Activated T-helper 9 cell treated with anti-CD3 and anti-CD28 coated beads, Interleukin-2, amount 50 U/mL, for 16 hours (primary cell): ENCODE results near the gene SS18.

Experiments
- DNase-seq: peaks from one replicate; pipeline ENCODE4 v3.0.0-alpha.2; 2020; ENCODE audit warnings: low read depth

Gene SS18

DNA sequence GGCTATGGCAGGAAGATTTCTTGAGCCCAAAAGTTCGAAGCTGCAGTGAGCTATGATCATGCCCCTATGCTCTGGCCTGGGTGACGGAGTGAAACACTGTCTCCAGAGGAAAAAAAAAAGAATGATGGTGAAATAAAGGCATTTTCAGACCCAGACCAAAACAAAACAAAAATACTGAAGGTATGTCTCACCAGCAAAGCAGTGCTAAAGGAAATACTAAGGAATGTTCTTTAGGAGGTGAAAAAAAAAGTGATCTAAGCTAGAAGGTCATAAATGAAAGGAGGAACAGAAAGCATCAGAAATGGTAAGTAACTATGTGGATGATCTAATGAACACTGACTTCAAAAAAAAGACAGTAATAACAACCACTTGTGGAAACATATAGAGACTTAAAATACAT lies 18.7 kb downstream of the SS18 start:
- no peak for DNase-seq

DNA sequence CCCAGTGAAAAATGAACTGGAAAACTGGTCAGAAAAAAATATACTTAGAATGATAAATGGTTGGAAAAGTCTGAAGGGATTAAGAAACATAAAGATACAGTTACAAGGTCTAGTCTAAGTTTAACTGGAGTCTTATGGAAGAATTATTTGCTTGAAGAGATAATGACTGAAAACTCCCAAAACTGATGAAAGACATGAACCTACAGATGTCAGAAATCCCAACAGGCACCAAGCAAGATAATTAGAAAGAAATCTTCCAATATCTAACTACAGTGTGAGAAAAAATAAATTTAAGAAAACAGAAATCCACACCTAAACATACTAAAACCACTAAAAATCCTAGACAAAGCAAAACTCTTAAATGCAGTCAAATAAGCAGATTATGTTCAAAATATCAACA lies 19.4 kb downstream of the SS18 start:
- DNase-seq = no peak

- DNase-seq = no peak
Measured at GRCh38 chr18:26059357-26059756, 31.1 kb downstream of the SS18 start.

GRCh38 chr18:26057344-26057773 lies 33.1 kb downstream of the SS18 start:
- DNase-seq = no peak

DNA sequence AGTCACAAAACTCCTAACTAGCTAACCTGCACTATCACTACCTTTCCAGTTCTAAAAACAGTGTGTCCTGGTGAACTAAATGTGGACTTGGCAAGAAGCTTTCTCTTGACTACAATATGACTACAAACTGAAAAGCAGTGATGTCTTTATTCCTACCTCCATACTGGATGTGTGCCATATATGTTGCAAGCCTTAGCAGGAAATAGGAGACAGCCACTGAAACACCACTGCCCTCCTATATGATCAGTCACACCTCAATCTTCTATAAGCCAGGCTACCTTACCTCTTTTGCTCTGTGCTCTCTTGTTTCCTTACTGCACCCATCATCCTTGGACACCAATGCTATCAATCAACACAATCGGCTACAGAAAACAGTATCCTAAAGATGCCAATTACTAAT lies 34.1 kb downstream of the SS18 start:
- DNase-seq = no peak

- DNase-seq = no peak
Measured at GRCh38 chr18:26052505-26052904, 37.9 kb downstream of the SS18 start.

- DNase-seq = no peak
Measured at GRCh38 chr18:26051843-26052242, 38.6 kb downstream of the SS18 start.

GRCh38 chr18:26046419-26047077 lies 43.9 kb downstream of the SS18 start:
- no peak for DNase-seq

GRCh38 chr18:26044807-26045206 lies 45.6 kb downstream of the SS18 start:
- no peak for DNase-seq

DNA sequence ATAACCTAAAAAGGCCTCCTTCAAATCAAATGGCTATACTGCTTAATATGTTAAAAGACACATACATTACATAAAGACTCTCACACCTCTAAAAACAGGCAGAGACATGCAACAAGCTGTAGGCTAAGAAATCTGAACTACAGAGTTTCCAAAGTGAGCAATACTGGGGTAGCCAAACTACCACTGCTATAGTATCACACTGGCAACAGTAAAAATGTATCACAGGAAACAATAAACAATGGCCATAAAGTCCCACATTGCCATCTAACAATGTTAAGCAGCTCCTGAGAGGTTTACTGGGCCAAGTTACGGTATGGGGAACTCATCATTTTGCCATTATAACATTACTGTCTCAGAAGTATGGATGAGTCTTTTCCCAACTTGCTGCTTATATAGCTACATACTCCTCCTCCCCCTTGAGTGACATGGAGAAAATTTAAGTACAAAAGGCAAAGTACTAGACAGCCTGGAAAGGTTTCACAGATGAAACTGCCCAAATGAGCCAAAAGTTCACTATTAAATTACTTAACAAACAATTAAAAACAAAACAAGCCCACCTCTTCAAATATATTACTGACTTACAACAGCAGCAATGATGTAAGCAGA lies 50.3 kb downstream of the SS18 start:
- no peak for DNase-seq

- DNase-seq = no peak
Measured at GRCh38 chr18:26039203-26039602, 51.2 kb downstream of the SS18 start.

DNA sequence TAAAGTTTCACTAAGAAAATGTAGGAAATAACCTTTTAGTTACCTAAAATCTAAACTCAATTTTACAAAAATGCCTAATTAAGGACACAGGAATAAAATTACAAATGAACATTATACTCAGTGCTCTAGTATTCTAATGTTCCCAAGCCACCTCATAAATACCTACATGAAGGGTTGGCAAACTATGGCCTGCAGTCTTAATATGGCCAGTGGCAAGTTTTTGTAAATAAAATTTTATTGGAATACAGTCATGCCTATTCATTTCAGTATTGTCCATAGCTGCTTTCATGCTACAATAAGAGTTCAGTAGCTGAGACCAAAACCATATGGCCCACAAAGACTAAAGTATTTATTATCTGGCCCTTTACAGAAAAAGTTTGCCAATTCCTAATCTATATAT lies 53.8 kb downstream of the SS18 start:
- DNase-seq = no peak

GRCh38 chr18:26034850-26035497 lies 55.4 kb downstream of the SS18 start:
- DNase-seq = no peak

DNA sequence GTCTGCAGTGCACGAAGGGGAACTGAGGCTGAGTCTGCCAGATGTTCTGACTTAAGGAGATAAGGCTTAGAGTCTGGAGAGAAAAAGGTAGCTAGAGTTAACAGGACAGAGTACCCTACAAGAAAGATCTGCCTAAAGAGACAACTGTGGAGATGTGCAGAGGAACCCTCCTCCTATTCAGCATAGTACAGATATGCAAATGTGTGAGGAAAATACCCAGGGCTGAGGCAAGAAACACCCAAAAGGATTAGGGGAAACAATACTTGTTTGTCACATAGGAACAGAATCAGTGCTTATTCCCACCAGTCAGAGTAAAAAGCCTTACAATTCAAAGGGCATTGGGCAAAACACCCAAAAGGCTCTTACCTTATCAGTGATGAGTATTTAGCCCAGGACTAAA lies 67.8 kb downstream of the SS18 start:
- no peak for DNase-seq

- no peak for DNase-seq
Measured at GRCh38 chr18:26021061-26021754, 69.2 kb downstream of the SS18 start.

GRCh38 chr18:26017929-26018328 lies 72.5 kb downstream of the SS18 start:
- no peak for DNase-seq

DNA sequence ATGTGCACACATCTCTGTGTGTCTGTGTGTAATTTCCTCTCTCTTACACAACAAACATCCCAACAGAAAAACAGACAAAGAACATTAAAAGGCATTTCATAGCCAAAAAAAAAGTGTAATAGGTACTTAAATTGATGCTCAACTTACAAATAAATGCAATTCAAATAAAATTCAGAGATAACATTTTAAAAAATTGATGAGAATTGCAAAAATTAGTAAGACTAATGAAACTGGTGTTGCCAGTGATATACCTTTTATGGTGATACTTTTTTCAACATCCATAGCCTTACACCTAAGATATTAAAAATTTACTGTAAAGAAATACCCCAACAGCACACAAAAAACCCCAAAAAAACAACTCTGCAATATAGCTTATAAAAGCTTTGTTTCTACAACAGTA lies 76.0 kb downstream of the SS18 start:
- DNase-seq = no peak

DNA sequence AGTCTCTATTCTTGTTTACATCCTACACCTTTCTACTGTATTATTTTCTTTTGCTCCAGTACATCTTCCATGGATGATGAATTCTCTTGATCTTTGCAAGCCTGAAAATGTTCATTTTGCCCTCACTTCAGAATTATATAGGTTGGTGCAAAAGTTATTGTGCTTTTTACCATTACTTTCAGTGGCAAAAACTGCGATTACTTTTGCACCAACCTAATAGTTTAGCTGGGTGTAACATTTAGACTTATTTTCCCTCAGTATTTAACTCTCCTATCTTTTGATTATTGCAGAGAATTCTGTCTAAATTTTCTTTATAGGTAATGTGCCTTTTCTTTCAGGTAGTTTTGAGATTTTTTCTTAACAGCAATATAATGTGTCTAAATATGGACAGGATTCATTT lies 81.8 kb downstream of the SS18 start:
- DNase-seq = no peak

GRCh38 chr18:26008096-26008495 lies 82.3 kb downstream of the SS18 start:
- no peak for DNase-seq

- DNase-seq = no peak
Measured at GRCh38 chr18:26005950-26006349, 84.5 kb downstream of the SS18 start.

GRCh38 chr18:26004832-26005231 lies 85.6 kb downstream of the SS18 start:
- no peak for DNase-seq

DNA sequence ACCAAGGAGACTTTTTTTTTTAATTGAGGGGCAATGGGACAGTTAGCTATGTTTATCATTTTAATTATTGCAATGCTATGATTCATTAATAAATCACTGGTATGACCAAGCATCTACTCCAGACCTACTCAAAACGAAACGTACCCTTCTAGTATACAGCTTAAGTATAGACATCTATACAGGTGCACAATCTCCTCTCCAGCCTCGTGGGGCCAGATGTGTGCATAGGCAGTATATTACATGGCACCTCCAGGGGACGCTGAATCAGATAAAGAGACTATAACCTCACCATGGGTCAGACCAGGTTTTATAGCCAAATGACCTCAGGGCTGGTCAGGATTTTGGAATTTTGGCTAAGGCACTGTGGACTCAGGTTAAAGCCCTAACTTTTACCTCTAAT lies 86.6 kb downstream of the SS18 start:
- DNase-seq = no peak

DNA sequence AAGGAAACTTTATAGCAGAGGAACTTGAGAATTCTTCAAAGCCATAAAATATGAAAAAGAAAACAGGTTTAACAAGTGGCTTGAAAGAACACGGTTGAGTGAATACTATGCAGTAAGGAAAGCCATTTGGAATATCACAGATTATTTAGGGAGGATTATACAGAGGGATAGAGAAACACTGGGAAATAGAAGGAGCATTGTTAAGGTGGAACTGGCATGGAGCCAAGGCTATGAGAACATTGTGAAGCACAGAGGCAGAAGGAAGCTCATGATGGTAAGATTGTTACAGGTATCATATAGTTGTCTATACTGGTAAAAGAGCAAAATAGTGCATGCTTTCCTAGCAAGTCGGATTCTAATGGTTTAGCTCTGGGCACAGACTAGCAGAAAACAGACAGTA lies 87.1 kb downstream of the SS18 start:
- DNase-seq = no peak
